GM18858 (cell line): ENCODE data around the gene GRID2.
"Not testable (repeated sequence)": the region's sequence is repeated elsewhere in the genome, so short reads cannot be mapped to it uniquely, and the experiment has no call there.

Experiments
- ATAC-seq: cut with Tn5 transposase; IDR thresholded peaks from one replicate; pipeline ENCODE4 v1.9.1; 2021; ENCODE audit not compliant: unreplicated experiment

GRID2 gene

GRCh38 chr4:92303621-92304027, at the start of gene GRID2:
Gene GRID2, plus strand, starts transcription at chr4:92303966.
- no peak for ATAC-seq

- ATAC-seq, result no peak
Measured at GRCh38 chr4:92253986-92254671, 49.6 kb upstream of the GRID2 start.

DNA sequence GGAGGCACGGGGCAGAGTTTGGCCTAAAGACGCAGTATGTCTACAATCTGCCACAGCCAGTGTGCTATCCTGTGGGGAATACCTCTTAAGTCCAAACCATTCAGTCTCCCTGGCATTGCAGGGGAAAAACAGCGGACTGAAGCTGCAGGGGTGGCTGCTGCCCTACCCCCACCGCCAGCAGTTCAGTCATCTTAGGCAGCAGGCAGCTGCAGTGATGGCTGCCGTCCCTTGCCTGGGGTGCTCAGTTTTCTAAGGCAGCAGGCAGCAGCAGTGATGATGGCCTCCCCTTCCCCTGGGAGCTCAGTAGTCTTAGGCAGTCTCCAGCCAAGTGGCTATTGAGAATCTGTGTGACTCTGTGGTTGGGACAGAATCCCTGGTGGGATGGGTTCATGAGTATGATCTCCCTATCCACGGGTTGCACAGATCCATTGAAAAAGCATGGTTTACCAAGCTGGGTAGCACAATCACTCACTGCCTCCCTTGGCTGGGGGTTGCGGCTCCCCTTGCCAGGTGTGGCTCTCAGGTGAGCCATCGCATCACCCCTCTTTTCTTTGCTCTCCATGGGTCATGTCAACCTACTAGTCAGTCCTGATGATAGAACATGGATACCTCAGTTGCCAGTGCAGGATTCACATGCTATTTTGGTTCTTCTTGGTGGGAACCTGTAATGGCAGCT, 48.9 kb upstream of the GRID2 start:
- no peak for ATAC-seq

- ATAC-seq, result no peak
Measured at GRCh38 chr4:92255920-92256244, 47.9 kb upstream of the GRID2 start.

GRCh38 chr4:92257931-92258857, 45.6 kb upstream of the GRID2 start:
- ATAC-seq, result no peak

DNA sequence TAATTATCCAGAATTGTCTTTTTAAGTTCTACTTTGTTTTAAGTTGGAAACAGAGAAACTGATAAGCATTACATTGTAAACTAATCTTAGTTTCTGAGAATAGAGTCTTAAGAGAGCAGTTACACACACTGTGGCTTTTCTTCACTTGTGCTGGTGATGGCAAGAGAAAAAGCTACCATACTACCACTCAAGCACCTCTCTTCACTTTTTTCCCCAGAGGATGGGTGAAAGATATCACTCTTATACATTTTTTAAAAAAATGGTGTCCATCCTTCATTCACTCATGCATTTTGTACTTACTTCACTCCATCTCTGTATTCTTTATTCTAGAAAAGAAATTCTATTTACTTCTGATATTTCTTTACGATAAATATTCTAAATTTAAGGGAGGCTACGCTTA, 42.5 kb upstream of the GRID2 start:
- ATAC-seq, result no peak

- no peak for ATAC-seq
Measured at GRCh38 chr4:92262371-92262770, 41.4 kb upstream of the GRID2 start.

GRCh38 chr4:92263010-92263409, 40.8 kb upstream of the GRID2 start:
- ATAC-seq, result no peak

- ATAC-seq, result no peak
Measured at GRCh38 chr4:92263575-92263974, 40.2 kb upstream of the GRID2 start.

DNA sequence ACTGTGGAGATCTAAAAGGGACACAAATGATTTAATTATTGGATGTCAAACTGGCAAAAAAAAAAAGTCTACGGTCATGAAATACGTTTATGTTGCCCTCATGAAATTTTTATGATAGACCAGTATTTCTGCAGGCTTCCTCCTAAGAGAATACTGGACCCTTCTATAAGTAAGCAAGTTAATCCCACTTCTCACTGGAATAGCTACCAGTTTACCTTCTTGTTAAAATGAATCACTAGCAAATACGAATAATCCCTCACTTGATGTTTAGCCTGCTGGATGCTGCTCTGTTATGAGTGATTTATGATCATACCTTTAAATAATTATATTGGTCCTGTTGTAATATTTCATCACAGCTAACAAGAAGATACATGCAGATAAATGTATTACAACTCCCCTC, 39.6 kb upstream of the GRID2 start:
- no peak for ATAC-seq

- no peak for ATAC-seq
Measured at GRCh38 chr4:92265021-92265420, 38.7 kb upstream of the GRID2 start.

GRCh38 chr4:92265798-92266197, 38.0 kb upstream of the GRID2 start:
- ATAC-seq, result no peak

GRCh38 chr4:92266521-92266920, 37.2 kb upstream of the GRID2 start:
- ATAC-seq, result no peak

GRCh38 chr4:92268642-92269041, 35.1 kb upstream of the GRID2 start:
- no peak for ATAC-seq

DNA sequence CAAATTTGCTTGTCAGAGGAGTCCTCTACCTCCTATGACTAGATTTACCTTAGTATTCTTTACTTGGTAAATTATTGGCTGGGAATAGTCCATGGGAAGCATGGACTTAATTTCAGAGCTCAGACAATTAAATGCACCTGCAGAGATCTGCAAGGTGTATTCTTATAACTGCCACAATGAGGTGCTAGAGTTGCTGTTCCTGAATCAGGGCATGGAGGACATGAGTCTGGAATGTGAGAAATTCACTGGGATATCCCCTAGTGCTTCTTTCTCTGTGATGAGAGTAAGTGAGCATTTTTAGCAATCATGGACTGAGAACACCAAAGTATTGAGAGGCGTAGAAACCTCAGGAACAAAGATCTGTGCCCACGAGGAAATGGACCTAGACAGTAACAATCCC, 32.9 kb upstream of the GRID2 start:
- ATAC-seq, result no peak

DNA sequence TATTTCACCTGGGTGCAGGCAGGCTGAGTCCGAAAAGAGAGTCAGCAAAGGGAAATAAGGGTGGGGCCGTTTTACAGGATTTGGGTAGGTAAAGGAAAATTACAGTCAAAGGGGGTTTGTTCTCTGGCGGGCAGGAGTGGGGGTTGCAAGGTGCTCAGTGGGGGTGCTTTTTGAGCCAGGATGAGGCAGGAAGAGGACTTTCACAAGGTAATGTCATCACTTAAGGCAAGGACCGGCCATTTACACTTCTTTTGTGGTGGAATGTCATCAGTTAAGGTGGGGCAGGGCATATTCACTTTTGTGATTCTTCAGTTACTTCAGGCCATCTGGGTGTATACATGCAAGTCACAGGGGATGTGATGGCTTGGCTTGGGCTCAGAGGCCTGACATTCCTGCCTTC, 32.2 kb upstream of the GRID2 start:
- ATAC-seq, result not testable (repeated sequence)

- ATAC-seq, result not testable (repeated sequence)
Measured at GRCh38 chr4:92277057-92277881, 26.5 kb upstream of the GRID2 start.

GRCh38 chr4:92279296-92279695, 24.5 kb upstream of the GRID2 start:
- no peak for ATAC-seq

- no peak for ATAC-seq
Measured at GRCh38 chr4:92299152-92299551, 4.6 kb upstream of the GRID2 start.

DNA sequence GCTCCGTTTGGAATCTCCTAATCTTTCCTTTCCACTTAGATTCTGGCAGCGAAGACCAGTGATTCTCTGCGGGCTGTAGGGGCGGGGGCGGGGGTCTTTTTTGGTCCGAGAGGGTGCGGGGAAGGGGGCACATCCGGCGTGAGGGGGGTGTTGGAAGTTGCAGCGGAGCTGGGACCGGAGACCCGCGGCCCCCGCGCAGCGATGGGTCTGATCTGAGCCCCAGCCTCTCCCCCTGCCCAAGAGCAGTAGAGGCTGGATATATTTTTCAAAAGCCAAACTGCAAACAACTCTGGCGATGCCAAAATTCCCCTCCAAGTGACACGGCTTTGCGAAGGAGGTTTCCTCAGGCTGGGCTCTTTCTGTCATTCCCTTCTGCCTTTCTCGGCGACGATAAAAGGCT, 355 bp downstream of the GRID2 start:
- ATAC-seq, result no peak

DNA sequence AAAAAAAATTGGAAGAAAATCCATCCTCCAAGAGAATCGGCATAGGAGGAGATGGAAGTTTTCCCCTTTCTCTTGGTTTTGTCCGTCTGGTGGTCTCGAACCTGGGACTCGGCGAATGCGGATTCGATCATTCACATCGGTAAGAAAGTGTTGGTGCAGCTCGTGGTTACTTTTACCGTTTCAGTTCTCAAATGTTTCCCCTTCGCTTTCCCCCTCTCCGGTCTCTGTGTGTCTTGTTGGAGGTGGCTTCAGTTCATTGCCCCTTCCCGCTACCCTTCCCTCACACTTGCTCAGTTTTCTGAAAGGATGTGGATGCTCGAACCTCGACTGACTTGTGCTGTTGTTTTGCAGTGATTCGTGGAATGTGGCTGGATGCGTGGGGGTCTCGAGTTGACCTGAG, 840 bp downstream of the GRID2 start:
- no peak for ATAC-seq
